HG02798 (cell line): ENCODE data around the gene GCLM.
A peak's percentile ranks its signal among the peaks of the same experiment; 100 is the strongest.
"Not testable (repeated sequence)": the region's sequence is repeated elsewhere in the genome, so short reads cannot be mapped to it uniquely, and the experiment has no call there.

Source experiments
- ATAC-seq: cut with Tn5 transposase; IDR thresholded peaks from one replicate; pipeline ENCODE4 v1.9.1; 2021; ENCODE audit warnings: mild to moderate bottlenecking; ENCODE audit not compliant: unreplicated experiment, poor library complexity

The GCLM gene, protein sequence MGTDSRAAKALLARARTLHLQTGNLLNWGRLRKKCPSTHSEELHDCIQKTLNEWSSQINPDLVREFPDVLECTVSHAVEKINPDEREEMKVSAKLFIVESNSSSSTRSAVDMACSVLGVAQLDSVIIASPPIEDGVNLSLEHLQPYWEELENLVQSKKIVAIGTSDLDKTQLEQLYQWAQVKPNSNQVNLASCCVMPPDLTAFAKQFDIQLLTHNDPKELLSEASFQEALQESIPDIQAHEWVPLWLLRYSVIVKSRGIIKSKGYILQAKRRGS

GRCh38 chr1:93909146-93910050 is at the start of gene GCLM:
Gene GCLM (minus strand): TSS chr1:93909430. CDS start chr1:93909163, 267 bp downstream.
- ATAC-seq: peak; percentile 95

DNA sequence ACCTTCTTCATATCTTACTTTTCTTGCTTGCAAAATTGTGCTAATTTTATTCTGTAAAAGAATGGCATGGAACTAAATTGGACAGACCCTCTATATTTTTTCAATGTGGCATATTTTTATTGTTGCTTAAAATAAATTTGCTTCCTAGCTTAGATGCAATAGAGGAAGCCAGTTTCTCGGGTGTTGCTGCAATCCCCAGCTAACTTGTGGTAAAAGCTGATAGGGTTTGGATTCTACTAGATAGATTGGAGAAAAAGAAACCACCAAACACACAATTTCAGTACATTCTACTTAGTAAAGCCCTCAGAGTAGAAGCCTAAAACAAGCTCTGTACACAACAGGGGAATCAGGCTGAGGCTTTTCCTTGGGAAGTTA is 49.5 kb upstream of the GCLM start:
- ATAC-seq: no peak

DNA sequence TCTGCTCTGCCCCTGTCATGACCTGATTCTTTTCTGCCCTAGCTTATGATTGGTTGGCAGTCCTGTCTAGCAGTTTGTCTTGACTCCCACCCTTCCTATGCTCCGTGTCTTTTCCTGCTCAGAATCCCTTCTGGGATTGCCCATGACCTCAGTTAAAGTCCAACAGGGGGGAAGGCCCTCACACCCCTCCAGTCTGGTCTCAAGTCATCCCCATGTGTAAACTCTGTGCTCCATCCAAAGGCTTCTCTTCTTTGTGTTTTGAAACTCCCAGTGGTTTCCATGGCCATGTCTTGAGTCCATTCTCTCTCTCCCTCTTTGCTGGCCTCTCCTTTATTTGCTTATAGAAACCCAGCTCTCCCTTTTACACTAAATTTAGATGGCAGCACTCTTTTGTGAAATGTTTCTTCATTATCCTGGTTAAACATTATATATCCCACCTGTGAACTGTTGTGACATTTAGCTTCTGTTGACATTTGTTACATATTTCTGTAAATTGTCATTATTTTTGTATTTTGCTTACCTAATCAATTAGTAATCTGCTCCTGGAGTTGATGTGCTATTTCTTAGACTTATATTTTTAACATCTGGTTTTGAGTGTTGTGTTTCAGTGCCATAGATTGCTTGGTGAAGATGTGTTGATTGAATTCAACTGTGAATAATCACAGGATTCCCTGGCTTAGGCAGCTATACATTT is 48.9 kb upstream of the GCLM start:
- no peak for ATAC-seq

GRCh38 chr1:93955765-93956164 is 46.5 kb upstream of the GCLM start:
- no peak for ATAC-seq

DNA sequence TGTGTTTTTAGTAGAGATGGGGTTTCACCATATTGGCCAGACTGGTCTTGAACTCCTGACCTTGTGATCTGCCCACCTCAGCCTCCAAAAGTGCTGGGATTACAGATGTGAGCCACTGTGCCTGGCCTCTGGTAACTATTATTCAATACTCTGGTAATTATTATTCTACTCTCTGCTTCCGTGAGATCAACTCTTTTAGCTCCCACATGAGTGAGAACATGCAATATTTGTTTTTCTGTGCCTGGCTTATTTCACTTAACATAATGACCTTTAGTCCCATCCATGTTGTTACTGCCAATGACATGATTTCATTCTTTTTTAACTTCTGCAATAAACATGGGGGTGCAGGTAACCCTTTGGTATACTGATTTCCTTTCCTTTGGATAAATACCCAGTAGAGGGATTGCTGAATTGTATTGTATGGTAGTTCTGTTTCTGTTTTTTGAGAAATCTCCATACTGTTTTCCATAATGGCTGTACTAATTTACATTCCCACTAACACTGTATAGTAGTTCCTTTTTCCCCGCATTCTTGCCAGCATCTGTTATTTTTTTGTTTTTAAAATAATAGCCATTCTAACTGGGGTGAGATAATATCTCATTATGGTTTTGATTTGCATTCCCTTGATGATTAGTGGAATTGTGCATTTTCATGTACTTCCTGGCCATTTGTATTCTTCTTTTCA is 37.9 kb upstream of the GCLM start:
- not testable (repeated sequence) for ATAC-seq

DNA sequence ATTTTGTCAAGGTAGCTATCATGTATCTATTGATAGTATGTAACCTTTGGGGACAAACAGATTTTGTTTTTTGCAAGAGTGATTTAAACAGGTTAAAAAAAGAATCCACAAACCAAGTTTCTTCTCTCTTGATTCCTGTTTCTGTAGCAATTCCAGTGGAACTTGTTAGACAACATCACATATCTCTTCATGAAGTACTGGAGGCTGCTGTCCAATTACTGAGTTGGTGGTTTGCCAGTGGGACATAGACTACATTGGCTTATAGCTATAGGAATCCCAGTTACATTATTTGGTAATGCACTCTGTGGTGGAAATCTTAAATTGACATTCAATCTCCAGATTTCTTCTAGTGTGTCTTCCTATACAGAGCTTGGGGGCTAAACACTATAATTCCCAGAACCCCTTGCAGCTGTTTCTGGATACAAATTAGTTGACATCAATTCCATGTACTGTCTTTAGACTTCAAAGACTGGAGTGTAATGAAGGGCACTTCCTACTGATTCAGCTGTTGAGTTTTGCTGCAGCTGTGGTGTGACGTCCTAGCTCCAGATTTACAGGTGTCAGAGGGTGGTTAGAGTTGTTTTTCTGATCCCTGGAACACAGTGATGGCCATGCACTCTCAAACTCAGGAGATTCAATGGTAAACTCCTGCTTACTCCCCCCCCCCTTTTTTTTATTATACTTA is 29.4 kb upstream of the GCLM start:
- ATAC-seq: no peak

DNA sequence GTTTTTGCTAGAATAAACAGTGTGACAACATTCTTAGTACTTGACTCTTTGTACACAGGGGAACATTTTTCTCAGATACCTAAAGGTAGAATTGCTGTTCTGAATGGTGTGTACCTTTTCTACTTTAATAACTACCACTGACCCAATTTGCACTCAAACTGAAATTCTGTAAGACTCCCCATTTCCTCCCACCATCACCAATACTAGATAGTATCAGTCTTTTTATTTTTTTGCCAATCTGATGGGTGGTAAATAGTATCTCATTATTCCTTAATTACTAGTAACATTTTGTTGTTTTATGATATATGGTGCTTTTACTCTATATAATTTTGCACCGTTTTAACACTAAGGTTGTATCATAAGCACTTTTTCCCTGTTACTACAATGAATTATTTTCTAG is 28.8 kb upstream of the GCLM start:
- no peak for ATAC-seq

- ATAC-seq: no peak
These were observed 16.0 kb upstream of the GCLM start for GRCh38 chr1:93925206-93925605.

DNA sequence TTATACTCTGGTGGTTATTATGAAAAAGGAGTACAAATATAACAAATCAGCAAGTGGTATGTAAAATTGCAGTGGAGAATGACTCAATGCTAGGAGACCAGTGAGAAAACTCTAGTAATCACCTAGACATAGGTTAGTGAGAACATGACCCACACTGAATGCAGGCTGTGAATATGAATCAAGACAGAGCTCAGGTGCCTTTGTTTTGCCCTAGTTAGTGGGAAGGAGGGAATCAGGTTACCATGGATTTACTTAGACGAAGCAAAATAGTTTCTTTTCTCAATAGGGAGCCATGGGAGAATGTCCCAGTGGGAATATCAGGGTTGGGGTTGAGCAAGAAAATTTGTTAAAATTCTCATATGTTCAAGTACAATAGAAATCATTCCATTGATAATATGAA is 10.6 kb upstream of the GCLM start:
- no peak for ATAC-seq

- no peak for ATAC-seq
These were observed 8.1 kb upstream of the GCLM start for GRCh38 chr1:93917302-93917701.

GRCh38 chr1:93910880-93911279 is 1.6 kb upstream of the GCLM start:
- not testable (repeated sequence) for ATAC-seq

- ATAC-seq: no peak
These were observed 1.1 kb upstream of the GCLM start for GRCh38 chr1:93910305-93910704.

- ATAC-seq: peak; percentile 47
These were observed 660 bp downstream of the GCLM start for GRCh38 chr1:93908394-93909145.

DNA sequence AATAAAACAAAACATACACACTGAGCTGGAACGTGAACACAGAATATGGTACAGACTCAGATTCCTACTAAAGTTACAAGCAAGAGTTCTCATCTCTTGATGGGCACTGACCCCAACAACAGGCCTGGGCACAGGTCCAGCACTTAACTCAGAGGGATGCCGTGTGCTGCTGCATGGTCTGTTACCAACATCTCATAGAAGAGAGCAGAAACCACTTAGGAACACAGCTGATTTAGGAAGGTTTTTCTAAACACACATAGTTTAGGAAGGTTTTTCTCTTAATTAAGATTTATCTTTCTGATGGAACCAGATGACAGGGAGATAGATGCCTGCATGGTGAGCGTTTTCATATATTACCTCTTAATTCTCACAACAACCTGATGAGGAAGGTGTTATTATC is 1.5 kb downstream of the GCLM start:
- no peak for ATAC-seq

GRCh38 chr1:93906480-93906879 is 2.8 kb downstream of the GCLM start:
- no peak for ATAC-seq

DNA sequence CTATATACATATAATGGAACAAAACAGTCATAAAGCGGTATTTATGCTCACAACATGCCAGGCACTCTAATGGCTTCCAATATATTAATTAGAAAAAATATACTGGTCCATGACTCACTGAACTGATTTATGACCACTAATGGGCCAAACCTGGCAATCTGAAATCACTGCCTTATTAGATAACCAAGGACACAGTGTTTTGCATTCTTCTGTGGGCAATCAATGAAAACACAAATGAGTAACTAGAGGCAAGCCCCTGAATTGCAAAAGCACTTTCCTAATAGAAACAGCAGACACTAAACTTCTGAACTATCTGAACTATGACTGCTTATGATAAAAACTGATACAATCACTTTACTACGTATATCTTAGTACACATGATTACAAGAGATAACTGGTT is 3.5 kb downstream of the GCLM start:
- no peak for ATAC-seq

GRCh38 chr1:93905051-93905450 is 4.2 kb downstream of the GCLM start:
- no peak for ATAC-seq

GRCh38 chr1:93904228-93904627 is 5.0 kb downstream of the GCLM start:
- no peak for ATAC-seq
